AG04450 (cell line): ENCODE results near the gene P2RY13. TPM values are rescaled to one million over a fixed set of nuclear protein-coding genes. Genes with fewer than 3 reads are reported as not detected.

Experiments used
- CTCF ChIA-PET: fragments of 300-600, 350-600 bp; formaldehyde crosslinking; extraction: SDS; loops from one replicate; lab custom pipeline; 2022; ENCODE audit warnings: antibody characterized with exemption, inconsistent platforms; lab: Charles Lee
- POLR2A ChIA-PET: fragments of 350-600 bp; formaldehyde crosslinking; extraction: SDS; loops from one replicate; lab custom pipeline; 2021; ENCODE audit warnings: antibody characterized with exemption, inconsistent platforms; lab: Yijun Ruan, JAX
- DNase-seq: peaks from one replicate; pipeline ENCODE4 v3.0.0-alpha.2; 2011; ENCODE audit warnings: low read depth, low spot score
- H3K27ac ChIP-seq: one replicate; pipeline ENCODE4 v1.5.1; 2012; ENCODE audit warnings: low read depth, low read length, control low read depth
- H3K27me3 ChIP-seq: one replicate; pipeline ENCODE4 v1.6.0; 2012; ENCODE audit warnings: low read length; ENCODE audit not compliant: control insufficient read depth, insufficient read depth
- H3K4me3 ChIP-seq: 2 replicates; pipeline ENCODE4 v1.5.1; 2011; ENCODE audit warnings: mild to moderate bottlenecking, low read depth, low read length, control low read depth
- H3K9me3 ChIP-seq: 2 replicates; pipeline ENCODE4 v1.5.1; 2012; ENCODE audit warnings: low read length; ENCODE audit not compliant: control insufficient read depth, insufficient read depth
- CTCF ChIP-seq: IDR thresholded peaks from 2 replicates; pipeline ENCODE4 v1.5.1; 2011; ENCODE audit warnings: low read depth, low read length, control low read depth, inconsistent platforms
- polyA plus RNA-seq: library from polyadenylated mRNA; depleted of rRNA; stranded (reverse); fragments of >200 nt; gene quantifications from 2 replicates; pipeline ENCODE4 v1.2.3, GENCODE V29; 2011

Gene P2RY13
- polyA plus RNA-seq, 1 experiment = not detected

- CTCF ChIA-PET = interaction anchor here (0.6 to 6.3 kb wide), 9 partner anchors 17 to 555 kb away, joined by 3 to 182 read pairs (median 9); no protein-coding TSS in a partner anchor
- H3K27ac ChIP-seq = no peak overlapping the region
Measured at GRCh38 chr3:151283387-151283786, 46.0 kb downstream of the P2RY13 start.

DNA sequence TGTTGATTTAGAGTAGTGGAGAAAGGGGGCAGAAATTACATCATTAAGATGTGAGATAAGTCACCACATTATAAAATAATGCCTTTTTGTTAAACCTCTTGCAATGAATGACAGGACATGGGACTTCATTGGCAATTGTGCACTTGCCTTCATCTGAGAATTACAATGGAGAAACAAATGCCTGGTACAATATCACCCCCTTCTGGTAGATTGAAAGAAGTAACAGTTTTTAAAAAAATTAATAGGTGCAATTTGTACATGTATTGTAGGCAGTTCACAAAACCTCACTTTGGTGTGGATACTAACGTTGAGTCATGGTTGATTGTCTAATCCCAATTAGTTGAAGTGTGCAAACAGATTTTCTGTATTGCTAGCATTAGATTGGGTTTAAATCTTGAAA lies 46.4 kb downstream of the P2RY13 start:
- DNase-seq = no peak
- no peak overlapping the region for H3K27ac ChIP-seq
- ChIA-PET POLR2A (no interaction called here), CTCF (interaction anchor here (0.6 to 6.3 kb wide), 33 partner anchors 9 to 554 kb away, joined by 3 to 182 read pairs (median 5); no protein-coding TSS in a partner anchor)
- H3K9me3 ChIP-seq = no peaks in the 10 kb centered on the region
- TF ChIP-seq CTCF = peak; percentile 65
- H3K4me3 ChIP-seq = no peak overlapping the region
- no peaks in the 10 kb centered on the region for H3K27me3 ChIP-seq

More at GRCh38 chr3:151283387-151283786, 46.0 kb downstream of the P2RY13 start:
- Histone ChIP-seq H3K27me3 (no peaks in the 10 kb centered on the region), H3K4me3 (no peak overlapping the region), H3K9me3 (no peaks in the 10 kb centered on the region)
- no peak for DNase-seq
- TF ChIP-seq CTCF = no peak
- POLR2A ChIA-PET = no interaction called here

GRCh38 chr3:151281671-151282324 lies 47.6 kb downstream of the P2RY13 start:
- CTCF ChIA-PET = interaction anchor here (0.6 to 6.3 kb wide), 30 partner anchors 10 to 555 kb away, joined by 3 to 182 read pairs (median 5); no protein-coding TSS in a partner anchor
- Histone ChIP-seq H3K27me3 (no peaks in the 10 kb centered on the region), H3K4me3 (no peak overlapping the region), H3K9me3 (no peaks in the 10 kb centered on the region), H3K27ac (peak overlapping the region; percentile 84)
- TF ChIP-seq CTCF = no peak
- peak; percentile 66 for DNase-seq
- POLR2A ChIA-PET = no interaction called here

DNA sequence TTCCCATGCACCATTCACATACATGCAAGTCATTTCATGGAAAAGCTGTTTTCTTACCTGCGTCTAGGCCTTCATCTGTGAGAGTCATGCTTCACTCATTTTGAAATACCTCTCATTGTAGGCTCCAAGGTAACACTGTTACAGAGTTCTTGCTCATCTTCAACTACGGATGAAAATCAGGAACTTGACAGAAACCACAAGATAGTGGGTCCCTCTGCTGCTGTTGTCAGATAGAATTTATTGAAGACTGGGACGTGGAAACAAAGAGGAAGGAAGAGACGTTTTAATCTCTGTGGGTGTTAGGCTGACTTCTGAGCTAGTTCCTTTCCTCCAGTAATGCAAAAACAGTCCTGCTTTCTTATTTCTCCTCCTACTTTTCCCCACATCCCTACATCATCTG lies 51.1 kb downstream of the P2RY13 start, which contains the start of gene P2RY14:
P2RY14 (minus strand) TSS at position 313 of the 400 bp plus-strand sequence. CDS start 64,226 bp downstream, outside the sequence.
- Histone ChIP-seq H3K27ac (no peak within 1 kb of the TSS), H3K4me3 (no peak within 1 kb of the TSS), H3K27me3 (no peaks in the 10 kb centered on the region), H3K9me3 (no peaks in the 10 kb centered on the region)
- CTCF ChIA-PET = interaction anchor here (0.6 to 6.3 kb wide), 5 partner anchors 51 to 490 kb away, joined by 3 to 182 read pairs (median 3); no protein-coding TSS in a partner anchor
- POLR2A ChIA-PET = no interaction called here
- DNase-seq = no peak
- TF ChIP-seq CTCF = no peak

DNA sequence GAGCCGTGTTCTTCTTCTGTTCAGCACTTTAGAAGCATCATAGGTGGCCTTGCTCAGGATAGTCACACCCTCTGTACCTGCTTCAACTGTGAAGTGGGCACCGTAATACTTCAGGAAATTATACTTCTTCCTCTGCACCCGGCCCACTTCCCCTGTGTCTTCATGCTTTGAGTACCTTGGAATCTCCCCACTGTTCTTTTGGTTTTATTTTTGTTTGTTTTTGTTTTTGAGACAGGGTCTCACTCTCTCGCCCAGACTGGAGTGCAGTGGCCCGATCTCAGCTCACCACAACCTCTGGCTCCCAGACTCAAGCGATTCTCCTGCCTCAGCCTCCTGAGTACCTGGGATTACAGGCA lies 52.7 kb downstream of the P2RY13 start:
- no peak for TF ChIP-seq CTCF
- H3K9me3 ChIP-seq = no peaks in the 10 kb centered on the region
- ChIA-PET CTCF (no interaction called here), POLR2A (no interaction called here)
- H3K4me3 ChIP-seq = no peak overlapping the region
- no peak overlapping the region for H3K27ac ChIP-seq
- DNase-seq = no peak
- H3K27me3 ChIP-seq = no peaks in the 10 kb centered on the region
